Breast epithelium (tissue), 3 donors: ENCODE data around the gene MED17.

Experiments used
- POLR2A ChIP-seq: fragments of 450-650 bp; IDR thresholded peaks from one replicate; pipeline ENCODE4 v1.6.1; 2016; ENCODE audit warnings: antibody characterized with exemption, mild to moderate bottlenecking, moderate library complexity
- POLR2AphosphoS5 ChIP-seq, 3 donors: sonication (generic); formaldehyde crosslinking; IDR thresholded peaks; one replicate each; pipeline ENCODE4 v1.6.1; 2017; ENCODE audit warnings: antibody characterized with exemption in 3 of 3
- TF ChIP-seq, protein P1 (sequence below), 3 donors: fragments of 450-650 bp; IDR thresholded peaks; one replicate each; pipeline ENCODE4 v1.5.1; 2016 to 2017; ENCODE audit warnings: antibody characterized with exemption in 3 of 3, mild to moderate bottlenecking in 3 of 3, moderate library complexity in 3 of 3

DNA sequence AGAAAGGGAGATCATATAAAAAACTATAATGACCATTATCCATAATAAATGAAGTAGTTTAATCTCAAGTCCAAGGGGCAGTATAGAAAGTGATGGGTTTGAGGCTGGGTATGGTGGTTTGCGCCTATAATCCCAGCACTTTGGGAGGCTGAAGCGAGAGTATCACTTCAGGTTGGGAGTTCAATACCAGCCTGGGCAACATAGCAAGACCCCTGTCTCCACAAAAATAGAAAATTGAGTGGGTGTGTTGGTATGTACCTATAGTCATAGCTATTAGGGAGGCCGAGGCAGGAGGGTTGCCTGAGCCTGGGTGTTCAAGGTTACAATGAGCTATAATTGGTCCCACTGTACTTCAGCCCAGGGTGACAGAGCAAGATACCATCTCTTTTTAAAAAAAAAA, 23.9 kb downstream of the MED17 start:
- TF ChIP-seq POLR2A, result no peak
- TF ChIP-seq, protein P1, sequence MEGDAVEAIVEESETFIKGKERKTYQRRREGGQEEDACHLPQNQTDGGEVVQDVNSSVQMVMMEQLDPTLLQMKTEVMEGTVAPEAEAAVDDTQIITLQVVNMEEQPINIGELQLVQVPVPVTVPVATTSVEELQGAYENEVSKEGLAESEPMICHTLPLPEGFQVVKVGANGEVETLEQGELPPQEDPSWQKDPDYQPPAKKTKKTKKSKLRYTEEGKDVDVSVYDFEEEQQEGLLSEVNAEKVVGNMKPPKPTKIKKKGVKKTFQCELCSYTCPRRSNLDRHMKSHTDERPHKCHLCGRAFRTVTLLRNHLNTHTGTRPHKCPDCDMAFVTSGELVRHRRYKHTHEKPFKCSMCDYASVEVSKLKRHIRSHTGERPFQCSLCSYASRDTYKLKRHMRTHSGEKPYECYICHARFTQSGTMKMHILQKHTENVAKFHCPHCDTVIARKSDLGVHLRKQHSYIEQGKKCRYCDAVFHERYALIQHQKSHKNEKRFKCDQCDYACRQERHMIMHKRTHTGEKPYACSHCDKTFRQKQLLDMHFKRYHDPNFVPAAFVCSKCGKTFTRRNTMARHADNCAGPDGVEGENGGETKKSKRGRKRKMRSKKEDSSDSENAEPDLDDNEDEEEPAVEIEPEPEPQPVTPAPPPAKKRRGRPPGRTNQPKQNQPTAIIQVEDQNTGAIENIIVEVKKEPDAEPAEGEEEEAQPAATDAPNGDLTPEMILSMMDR (IDR thresholded peaks at IDR 0.05), result no peak
- TF ChIP-seq POLR2AphosphoS5 (IDR thresholded peaks at IDR 0.05), result no peak
